HepG2 (cell line): ENCODE measurements around the gene KDM3A. TPM values are rescaled to one million over a fixed set of nuclear protein-coding genes. Genes with fewer than 3 reads are reported as not detected.

ENCODE experiments used
- CHCHD3 ChIP-seq: sonication (generic); formaldehyde crosslinking; IDR thresholded peaks from 2 replicates; pipeline ENCODE4 v1.8.0; 2022; ENCODE audit warnings: mild to moderate bottlenecking, missing genetic modification reagents, moderate library complexity
- KDM4B ChIP-seq: sonication (generic); formaldehyde crosslinking; IDR thresholded peaks from 2 replicates; pipeline ENCODE4 v1.4.0; 2020; ENCODE audit warnings: missing genetic modification reagents
- POLR2A ChIP-seq, 2 experiments: IDR thresholded peaks; 2 replicates each; pipeline ENCODE4 v1.6.1; 2011; ENCODE audit warnings: low read depth in 2 of 2, low read length in 2 of 2, mild to moderate bottlenecking in 1 of 2, moderate library complexity in 1 of 2; ENCODE audit not compliant: insufficient read depth in 1 of 2
- TBX2 ChIP-seq: sonication (generic); formaldehyde crosslinking; IDR thresholded peaks from 2 replicates; pipeline ENCODE4 v1.5.0; 2020; ENCODE audit warnings: missing genetic modification reagents, mild to moderate bottlenecking, borderline replicate concordance
- TEAD2 ChIP-seq: sonication (generic); formaldehyde crosslinking; IDR thresholded peaks from 2 replicates; pipeline ENCODE4 v1.9.0; 2021; ENCODE audit warnings: missing genetic modification reagents
- ZBTB3 ChIP-seq: sonication (generic); formaldehyde crosslinking; IDR thresholded peaks from 2 replicates; pipeline ENCODE4 v1.4.0; 2020; ENCODE audit warnings: low read depth, mild to moderate bottlenecking, moderate library complexity, missing genetic modification reagents, borderline replicate concordance
- ZNF205 ChIP-seq: IDR thresholded peaks from 2 replicates; pipeline ENCODE4 v1.6.1; 2018; ENCODE audit warnings: missing biosample characterization, missing genetic modification reagents
- ZNF234 ChIP-seq: sonication (generic); formaldehyde crosslinking; conservative IDR thresholded peaks from 2 replicates; pipeline ENCODE4 v1.5.1; 2020; ENCODE audit warnings: mild to moderate bottlenecking, missing genetic modification reagents
- ZNF354B ChIP-seq: sonication (generic); formaldehyde crosslinking; IDR thresholded peaks from 2 replicates; pipeline ENCODE4 v1.8.0; 2022; ENCODE audit warnings: mild to moderate bottlenecking, missing genetic modification reagents
- ZNF513 ChIP-seq: sonication (generic); formaldehyde crosslinking; conservative IDR thresholded peaks from 2 replicates; pipeline ENCODE4 v1.5.0; 2020; ENCODE audit warnings: missing genetic modification reagents
- polyA plus RNA-seq, 8 experiments: library from polyadenylated mRNA; depleted of rRNA in 3 of 8; stranded (reverse) in 7 of 8; unstranded in 1 of 8; fragments of >200 nt; fragmentation: Illumina TruSeq in 4 of 8; extraction: Trizol in 4 of 8; gene quantifications; 2 replicates each; pipeline versions ENCODE4 v1.2.1 to v1.2.3, GENCODE V29; 2011 to 2016; ENCODE audit warnings: low read depth in 4 of 8, missing spikeins in 1 of 8, mixed read lengths in 1 of 8; ENCODE audit not compliant: insufficient read depth in 1 of 8
- total RNA-seq, 5 experiments: library from RNA; depleted of rRNA; stranded (reverse); fragments of >200 nt; fragmentation: Illumina TruSeq; extraction: Trizol; gene quantifications; 2 replicates each; pipeline ENCODE4 v1.2.3, GENCODE V29; 2016; ENCODE audit warnings: low read depth in 1 of 5
- TF ChIP-seq, protein P1 (sequence below): sonication (generic); formaldehyde crosslinking; IDR thresholded peaks from 2 replicates; pipeline ENCODE4 v1.4.0; 2020; ENCODE audit warnings: missing genetic modification reagents
- TF ChIP-seq, protein P2 (sequence below): sonication (generic); formaldehyde crosslinking; IDR thresholded peaks from 2 replicates; pipeline ENCODE4 v1.4.0; 2020; ENCODE audit warnings: missing genetic modification reagents, borderline replicate concordance
- TF ChIP-seq, protein P3 (sequence below): sonication (generic); formaldehyde crosslinking; IDR thresholded peaks from 2 replicates; pipeline ENCODE4 v1.4.0; 2020; ENCODE audit warnings: missing genetic modification reagents, borderline replicate concordance

KDM3A gene
- total and polyA plus RNA-seq, 2 of the 13 experiments (the other 11 are each of a cell fraction or from before 2014, with no cell fraction given), result 21.0 to 70.2 TPM

- TF ChIP-seq, protein P1, sequence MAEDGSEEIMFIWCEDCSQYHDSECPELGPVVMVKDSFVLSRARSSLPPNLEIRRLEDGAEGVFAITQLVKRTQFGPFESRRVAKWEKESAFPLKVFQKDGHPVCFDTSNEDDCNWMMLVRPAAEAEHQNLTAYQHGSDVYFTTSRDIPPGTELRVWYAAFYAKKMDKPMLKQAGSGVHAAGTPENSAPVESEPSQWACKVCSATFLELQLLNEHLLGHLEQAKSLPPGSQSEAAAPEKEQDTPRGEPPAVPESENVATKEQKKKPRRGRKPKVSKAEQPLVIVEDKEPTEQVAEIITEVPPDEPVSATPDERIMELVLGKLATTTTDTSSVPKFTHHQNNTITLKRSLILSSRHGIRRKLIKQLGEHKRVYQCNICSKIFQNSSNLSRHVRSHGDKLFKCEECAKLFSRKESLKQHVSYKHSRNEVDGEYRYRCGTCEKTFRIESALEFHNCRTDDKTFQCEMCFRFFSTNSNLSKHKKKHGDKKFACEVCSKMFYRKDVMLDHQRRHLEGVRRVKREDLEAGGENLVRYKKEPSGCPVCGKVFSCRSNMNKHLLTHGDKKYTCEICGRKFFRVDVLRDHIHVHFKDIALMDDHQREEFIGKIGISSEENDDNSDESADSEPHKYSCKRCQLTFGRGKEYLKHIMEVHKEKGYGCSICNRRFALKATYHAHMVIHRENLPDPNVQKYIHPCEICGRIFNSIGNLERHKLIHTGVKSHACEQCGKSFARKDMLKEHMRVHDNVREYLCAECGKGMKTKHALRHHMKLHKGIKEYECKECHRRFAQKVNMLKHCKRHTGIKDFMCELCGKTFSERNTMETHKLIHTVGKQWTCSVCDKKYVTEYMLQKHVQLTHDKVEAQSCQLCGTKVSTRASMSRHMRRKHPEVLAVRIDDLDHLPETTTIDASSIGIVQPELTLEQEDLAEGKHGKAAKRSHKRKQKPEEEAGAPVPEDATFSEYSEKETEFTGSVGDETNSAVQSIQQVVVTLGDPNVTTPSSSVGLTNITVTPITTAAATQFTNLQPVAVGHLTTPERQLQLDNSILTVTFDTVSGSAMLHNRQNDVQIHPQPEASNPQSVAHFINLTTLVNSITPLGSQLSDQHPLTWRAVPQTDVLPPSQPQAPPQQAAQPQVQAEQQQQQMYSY (CRISPR knock-in tag), result 0 out of 2 replicates have a peak, but pooled peaks have one; percentile 70
- TF ChIP-seq ZNF354B (CRISPR knock-in tag) (peak; percentile 100), TBX2 (CRISPR knock-in tag) (peak; percentile 95), TEAD2 (peak; percentile 91; the same call in 1 of the 2 replicates), ZNF234 (no peak), KDM4B (CRISPR knock-in tag) (peak; percentile 61), CHCHD3 (peak; percentile 94), POLR2A (IDR thresholded peaks at IDR 0.05; ENCODE audit: insufficient read depth in 1 of 2, low read depth in 2 of 2, low read length in 2 of 2) (peak in 1 of 2 experiments; percentile 40; a peak in 1 of 4 replicates), ZBTB3 (peak; percentile 91), ZNF205 (peak; percentile 58), ZNF513 (CRISPR knock-in tag) (no peak)
- TF ChIP-seq, protein P2, sequence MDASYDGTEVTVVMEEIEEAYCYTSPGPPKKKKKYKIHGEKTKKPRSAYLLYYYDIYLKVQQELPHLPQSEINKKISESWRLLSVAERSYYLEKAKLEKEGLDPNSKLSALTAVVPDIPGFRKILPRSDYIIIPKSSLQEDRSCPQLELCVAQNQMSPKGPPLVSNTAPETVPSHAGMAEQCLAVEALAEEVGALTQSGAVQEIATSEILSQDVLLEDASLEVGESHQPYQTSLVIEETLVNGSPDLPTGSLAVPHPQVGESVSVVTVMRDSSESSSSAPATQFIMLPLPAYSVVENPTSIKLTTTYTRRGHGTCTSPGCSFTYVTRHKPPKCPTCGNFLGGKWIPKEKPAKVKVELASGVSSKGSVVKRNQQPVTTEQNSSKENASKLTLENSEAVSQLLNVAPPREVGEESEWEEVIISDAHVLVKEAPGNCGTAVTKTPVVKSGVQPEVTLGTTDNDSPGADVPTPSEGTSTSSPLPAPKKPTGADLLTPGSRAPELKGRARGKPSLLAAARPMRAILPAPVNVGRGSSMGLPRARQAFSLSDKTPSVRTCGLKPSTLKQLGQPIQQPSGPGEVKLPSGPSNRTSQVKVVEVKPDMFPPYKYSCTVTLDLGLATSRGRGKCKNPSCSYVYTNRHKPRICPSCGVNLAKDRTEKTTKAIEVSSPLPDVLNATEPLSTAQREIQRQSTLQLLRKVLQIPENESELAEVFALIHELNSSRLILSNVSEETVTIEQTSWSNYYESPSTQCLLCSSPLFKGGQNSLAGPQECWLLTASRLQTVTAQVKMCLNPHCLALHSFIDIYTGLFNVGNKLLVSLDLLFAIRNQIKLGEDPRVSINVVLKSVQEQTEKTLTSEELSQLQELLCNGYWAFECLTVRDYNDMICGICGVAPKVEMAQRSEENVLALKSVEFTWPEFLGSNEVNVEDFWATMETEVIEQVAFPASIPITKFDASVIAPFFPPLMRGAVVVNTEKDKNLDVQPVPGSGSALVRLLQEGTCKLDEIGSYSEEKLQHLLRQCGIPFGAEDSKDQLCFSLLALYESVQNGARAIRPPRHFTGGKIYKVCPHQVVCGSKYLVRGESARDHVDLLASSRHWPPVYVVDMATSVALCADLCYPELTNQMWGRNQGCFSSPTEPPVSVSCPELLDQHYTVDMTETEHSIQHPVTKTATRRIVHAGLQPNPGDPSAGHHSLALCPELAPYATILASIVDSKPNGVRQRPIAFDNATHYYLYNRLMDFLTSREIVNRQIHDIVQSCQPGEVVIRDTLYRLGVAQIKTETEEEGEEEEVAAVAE (CRISPR knock-in tag), result peak; percentile 94
- TF ChIP-seq, protein P3, sequence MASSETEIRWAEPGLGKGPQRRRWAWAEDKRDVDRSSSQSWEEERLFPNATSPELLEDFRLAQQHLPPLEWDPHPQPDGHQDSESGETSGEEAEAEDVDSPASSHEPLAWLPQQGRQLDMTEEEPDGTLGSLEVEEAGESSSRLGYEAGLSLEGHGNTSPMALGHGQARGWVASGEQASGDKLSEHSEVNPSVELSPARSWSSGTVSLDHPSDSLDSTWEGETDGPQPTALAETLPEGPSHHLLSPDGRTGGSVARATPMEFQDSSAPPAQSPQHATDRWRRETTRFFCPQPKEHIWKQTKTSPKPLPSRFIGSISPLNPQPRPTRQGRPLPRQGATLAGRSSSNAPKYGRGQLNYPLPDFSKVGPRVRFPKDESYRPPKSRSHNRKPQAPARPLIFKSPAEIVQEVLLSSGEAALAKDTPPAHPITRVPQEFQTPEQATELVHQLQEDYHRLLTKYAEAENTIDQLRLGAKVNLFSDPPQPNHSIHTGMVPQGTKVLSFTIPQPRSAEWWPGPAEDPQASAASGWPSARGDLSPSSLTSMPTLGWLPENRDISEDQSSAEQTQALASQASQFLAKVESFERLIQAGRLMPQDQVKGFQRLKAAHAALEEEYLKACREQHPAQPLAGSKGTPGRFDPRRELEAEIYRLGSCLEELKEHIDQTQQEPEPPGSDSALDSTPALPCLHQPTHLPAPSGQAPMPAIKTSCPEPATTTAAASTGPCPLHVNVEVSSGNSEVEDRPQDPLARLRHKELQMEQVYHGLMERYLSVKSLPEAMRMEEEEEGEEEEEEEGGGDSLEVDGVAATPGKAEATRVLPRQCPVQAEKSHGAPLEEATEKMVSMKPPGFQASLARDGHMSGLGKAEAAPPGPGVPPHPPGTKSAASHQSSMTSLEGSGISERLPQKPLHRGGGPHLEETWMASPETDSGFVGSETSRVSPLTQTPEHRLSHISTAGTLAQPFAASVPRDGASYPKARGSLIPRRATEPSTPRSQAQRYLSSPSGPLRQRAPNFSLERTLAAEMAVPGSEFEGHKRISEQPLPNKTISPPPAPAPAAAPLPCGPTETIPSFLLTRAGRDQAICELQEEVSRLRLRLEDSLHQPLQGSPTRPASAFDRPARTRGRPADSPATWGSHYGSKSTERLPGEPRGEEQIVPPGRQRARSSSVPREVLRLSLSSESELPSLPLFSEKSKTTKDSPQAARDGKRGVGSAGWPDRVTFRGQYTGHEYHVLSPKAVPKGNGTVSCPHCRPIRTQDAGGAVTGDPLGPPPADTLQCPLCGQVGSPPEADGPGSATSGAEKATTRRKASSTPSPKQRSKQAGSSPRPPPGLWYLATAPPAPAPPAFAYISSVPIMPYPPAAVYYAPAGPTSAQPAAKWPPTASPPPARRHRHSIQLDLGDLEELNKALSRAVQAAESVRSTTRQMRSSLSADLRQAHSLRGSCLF, result peak; percentile 99
Observed at GRCh38 chr2:86440631-86441391, at the start of gene KDM3A (continued).
